HG02870 (cell line): ENCODE measurements around the gene PUM2.
A peak's percentile ranks its signal among the peaks of the same experiment; 100 is the strongest.
"Not testable (repeated sequence)": the region's sequence is repeated elsewhere in the genome, so short reads cannot be mapped to it uniquely, and the experiment has no call there.

Experiments
- ATAC-seq: cut with Tn5 transposase; IDR thresholded peaks from one replicate; pipeline ENCODE4 v1.9.1; 2021; ENCODE audit warnings: mild to moderate bottlenecking, moderate library complexity; ENCODE audit not compliant: unreplicated experiment

The PUM2 gene

GRCh38 chr2:20240291-20240690 lies 110.4 kb downstream of the PUM2 start:
- not testable (repeated sequence) for ATAC-seq

GRCh38 chr2:20236496-20236895 lies 114.1 kb downstream of the PUM2 start:
- no peak for ATAC-seq

DNA sequence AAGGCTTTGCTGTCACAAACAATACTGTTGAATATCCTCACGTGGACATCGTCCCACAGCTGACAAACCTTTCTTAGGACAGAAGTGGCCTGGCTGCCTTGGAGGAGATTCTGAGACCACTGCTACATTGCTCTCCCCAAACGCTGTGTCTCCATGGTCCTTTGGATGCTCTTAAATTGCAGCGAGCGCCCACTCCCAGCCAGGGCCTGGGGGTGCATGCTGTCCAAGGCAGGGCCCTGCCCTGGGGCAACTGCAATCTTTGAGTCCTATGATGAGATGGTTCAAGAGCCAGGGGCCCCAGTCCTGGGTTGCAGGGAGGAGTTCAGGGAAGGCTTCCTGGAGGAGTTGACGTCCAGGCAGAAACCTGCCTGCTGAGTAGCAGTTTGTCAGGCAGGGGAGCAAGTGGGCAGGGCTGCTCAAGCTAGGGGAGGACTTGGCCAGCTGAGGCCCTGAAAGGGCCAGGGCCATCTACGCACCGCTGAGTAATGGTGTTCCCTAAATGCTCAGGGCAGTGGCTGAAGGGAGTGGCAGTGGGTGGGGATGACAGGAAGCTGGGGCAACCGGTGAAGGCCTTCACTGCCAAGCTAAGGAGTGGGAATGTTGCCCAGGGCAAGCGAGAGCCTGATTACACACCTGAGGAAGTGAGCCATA lies 114.9 kb downstream of the PUM2 start:
- ATAC-seq: no peak

GRCh38 chr2:20234597-20234996 lies 116.0 kb downstream of the PUM2 start:
- not testable (repeated sequence) for ATAC-seq

DNA sequence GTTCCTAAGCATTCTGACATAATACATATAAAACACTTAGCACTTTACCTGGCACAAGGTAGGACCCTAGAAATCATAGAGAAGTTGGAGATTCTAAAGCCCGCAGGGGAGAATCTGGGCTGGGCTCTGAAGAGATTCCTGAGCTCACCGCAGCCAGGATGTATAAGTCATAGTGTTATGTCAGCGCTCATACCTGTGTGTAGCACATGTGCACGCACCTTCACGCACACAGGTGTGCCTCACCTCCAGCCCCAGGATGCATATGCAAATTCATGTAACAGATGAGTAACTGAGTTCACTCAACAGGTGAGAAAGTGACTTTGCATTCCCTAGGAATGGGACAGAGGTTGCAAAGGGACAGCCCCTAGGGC lies 117.8 kb downstream of the PUM2 start:
- ATAC-seq: no peak

- ATAC-seq: no peak
Observed at GRCh38 chr2:20231598-20232026, 119.0 kb downstream of the PUM2 start.

- ATAC-seq: no peak
Observed at GRCh38 chr2:20231159-20231558, 119.5 kb downstream of the PUM2 start.

DNA sequence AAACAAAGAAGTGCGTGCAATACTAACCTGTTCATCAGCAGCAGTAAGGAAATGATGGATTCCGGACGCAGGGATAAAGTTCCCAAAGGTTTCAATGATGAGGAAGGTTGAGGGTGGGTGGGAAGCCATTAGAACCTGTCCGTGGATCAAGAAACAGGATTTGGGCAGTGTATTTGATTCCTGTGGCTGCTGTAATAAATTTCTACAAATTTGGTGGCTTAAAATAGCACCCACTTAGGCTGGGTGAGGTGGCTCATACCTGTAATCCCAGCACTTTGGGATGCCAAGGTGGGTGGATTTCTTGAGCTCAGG lies 120.6 kb downstream of the PUM2 start:
- ATAC-seq: no peak

DNA sequence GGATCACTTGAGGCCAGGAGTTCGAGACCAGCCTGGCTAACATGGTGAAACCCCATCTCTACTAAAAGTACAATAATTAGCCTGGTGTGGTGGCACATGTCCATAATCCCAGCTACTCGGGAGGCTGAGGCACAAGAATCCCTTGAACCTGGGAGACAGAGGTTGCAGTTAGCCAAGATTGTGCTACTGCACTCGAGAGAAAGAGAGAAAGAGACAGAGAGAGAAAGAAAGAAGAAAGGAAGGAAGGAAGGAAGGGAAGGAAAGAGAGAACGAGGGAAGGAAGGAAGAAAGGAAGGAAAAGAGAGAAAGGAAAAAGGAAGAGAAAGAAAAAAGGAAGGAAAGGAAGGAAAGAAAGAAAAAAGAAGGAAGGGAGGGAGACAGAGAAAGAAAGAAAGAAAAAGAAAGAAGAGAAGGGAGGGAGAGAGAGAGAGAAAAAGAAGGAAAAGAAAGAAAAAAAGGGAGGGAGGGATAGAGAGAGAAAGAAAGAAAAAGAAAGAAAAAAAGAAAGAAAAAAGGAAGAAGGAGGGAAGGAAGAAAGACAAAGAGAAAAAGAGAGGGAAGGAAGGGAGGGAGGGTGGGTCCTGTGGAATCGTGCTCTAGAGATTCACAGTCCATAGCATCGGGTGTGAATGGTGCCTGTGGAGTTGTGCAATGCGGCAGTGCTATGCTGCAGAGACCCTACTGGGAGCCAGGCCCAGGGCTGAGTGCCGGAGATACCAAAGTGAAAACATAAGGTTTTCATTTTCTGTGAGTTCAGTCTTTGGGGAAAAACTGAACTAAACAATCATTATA lies 121.1 kb downstream of the PUM2 start:
- ATAC-seq: no peak

GRCh38 chr2:20227894-20228505 lies 122.6 kb downstream of the PUM2 start:
- no peak for ATAC-seq

DNA sequence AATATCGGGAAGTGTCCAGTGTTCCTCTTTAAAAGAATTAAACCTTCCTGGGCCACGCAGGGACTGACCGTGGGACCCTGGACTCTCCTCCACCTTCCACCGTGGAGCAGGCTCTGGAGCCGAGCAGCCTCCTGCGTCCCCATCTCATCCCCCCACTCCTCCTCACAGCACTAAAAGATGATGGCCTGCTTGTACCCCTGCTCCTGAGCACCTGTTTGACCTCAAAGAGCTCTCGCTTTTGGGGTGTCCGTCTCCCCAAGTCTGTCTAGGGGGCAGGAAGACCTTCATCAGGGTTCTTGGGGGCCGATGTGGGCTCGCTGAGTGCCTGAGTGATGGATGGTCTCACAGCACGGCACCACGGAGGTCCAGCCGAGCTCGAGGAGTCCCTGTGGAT lies 124.5 kb downstream of the PUM2 start:
- ATAC-seq: no peak

DNA sequence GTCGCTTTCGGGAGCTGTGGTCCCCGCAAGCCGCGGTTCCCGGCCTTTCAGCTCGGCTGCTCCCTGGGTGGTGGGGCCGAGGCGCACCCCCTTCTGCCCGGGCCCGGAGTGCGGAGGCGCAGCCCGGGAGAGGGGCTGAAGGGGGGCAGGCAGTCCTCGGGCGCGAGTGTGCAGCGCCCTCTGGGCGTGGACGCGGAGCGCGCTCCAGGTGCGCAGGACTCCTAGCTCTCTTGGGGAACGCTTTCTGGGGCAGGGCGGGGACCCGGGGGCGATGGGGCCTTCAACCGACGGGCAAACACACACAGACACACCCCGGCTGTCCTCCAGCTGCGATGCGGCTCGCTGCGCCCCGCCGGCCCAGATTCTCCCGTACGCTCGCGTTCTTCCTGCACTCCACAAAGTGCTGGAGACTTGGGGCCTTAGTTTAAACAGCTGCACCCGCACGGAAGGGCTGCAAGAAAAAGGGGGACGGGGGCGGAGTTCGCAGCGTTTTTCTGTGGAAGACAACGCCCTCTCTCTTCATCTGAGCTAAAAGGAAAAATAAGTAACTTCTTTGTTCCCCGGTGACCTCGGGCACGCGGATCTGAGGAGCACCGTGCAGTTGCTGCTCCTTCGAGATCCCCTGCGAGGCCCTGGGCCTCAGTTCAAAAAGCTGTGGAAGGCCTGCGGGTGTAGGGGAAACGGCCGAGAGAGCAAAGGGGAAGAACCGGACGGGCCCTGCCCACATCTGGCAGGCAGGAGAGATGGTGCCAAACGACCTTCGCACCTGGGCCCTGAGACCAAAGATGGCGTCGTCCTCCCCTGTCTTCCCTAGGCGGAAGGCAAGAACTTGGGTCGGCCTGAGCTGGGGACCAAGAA lies 125.1 kb downstream of the PUM2 start:
- ATAC-seq: peak; percentile 45

DNA sequence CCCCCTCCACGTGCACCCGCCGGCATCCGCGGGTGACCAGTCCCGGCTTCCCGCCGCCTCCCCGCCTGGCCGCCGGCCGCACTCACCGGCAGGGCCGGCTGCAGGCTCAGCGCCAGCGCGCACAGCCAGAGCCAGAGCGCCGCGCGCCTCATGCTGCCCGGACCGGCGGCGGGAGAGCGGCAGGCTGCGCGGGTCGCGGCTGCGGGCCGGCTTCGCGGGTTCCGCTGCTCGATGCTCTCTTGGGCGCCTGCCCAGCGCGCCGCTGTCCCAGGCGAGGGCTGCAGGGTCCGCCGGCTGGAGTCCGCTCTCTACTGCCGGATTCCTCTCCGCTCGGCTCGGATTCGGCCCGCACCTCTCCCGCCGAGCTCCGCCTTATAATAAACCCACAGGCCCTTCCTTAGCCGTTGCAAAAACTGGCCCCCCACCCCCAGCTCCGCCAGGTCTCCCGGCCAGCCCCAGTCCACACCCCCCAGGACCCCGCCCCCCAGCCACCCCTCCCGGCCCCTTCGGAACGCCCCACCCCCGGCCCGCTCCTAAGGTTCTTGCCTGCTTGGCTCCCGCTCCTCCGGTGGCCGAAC lies 125.8 kb downstream of the PUM2 start, which contains the start of gene SDC1:
TSS of gene SDC1 (minus strand) at position 415 of the 578 bp plus-strand sequence. CDS start at position 152, 263 bp downstream.
- peak; percentile 19 for ATAC-seq

- peak; percentile 21 for ATAC-seq
Observed at GRCh38 chr2:20224164-20224715, 126.4 kb downstream of the PUM2 start.

DNA sequence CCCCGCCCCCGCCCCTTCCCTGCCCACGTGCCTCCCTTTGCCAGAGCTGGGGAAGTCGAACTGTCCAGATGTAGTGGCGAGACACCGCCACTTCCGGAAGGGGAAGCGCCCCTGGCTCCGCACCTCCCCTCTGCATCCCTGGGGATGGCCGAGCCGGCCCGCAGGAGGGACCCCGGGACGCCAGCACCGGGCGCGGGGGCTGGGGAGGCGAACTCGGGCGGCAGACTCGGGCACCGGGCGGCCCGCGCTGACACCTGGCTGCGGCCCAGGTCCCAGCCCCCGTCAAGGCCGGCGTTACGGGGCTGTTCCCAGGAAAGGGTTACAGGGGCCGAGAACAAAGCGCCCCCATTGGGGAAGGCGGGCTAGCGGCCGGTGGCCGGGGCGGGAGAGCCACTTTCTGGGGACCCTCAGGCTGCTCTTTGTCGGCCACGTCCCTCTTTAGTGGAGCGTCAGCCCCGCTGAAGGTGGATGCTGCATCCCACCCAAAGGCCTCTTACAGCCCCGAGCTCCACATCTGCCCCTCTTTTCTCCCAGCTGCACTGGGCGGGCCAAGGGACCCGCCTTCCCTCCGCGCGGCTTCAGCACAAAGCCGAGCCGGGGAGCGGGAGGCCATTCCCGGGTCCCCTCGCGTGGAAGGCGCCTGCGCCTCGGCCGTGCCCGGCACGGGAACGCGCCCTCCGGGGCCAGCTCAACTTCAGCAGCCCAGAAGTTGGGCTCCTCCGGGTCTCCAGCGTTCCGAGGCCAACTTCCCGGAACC lies 127.1 kb downstream of the PUM2 start:
- ATAC-seq: peak; percentile 18

- no peak for ATAC-seq
Observed at GRCh38 chr2:20222769-20223406, 127.8 kb downstream of the PUM2 start.

GRCh38 chr2:20222014-20222768 lies 128.5 kb downstream of the PUM2 start:
- no peak for ATAC-seq

GRCh38 chr2:20221555-20221973 lies 129.1 kb downstream of the PUM2 start:
- no peak for ATAC-seq
